GM08714 (cell line): Measurements from ENCODE around the gene PC.

Source experiments
- H3K4me3 ChIP-seq: fragments of 200-500 bp; sonication (Bioruptor generic); 2 replicates; pipeline ENCODE4 v1.5.1; 2014; ENCODE audit warnings: mild to moderate bottlenecking, low read length, inconsistent platforms
- ZNF274 ChIP-seq: IDR thresholded peaks from 2 replicates; pipeline ENCODE4 v1.6.1; 2012; ENCODE audit warnings: mild to moderate bottlenecking, low read depth, low read length

The PC gene

DNA sequence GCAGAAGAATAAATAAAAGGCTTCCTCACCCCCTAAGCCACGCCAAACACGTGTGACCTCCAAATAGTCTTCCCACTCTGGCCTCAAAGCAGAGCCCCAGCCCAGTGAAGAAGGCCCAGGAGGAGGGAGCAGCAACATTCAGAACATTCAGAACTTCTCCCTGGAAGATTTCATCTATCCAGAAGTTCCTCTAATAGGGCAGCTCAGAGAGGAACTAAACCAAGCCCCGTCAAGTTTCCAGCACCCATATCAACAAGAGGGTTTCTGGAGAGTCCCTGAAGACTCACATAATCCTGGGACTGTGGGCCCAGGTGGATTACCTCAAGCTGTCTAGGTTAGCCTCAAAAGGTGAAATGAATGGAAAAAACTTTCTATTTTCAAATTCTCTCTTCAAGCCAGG, 39.4 kb downstream of the PC start:
- no peak overlapping the region for H3K4me3 ChIP-seq
- TF ChIP-seq ZNF274, result no peak

DNA sequence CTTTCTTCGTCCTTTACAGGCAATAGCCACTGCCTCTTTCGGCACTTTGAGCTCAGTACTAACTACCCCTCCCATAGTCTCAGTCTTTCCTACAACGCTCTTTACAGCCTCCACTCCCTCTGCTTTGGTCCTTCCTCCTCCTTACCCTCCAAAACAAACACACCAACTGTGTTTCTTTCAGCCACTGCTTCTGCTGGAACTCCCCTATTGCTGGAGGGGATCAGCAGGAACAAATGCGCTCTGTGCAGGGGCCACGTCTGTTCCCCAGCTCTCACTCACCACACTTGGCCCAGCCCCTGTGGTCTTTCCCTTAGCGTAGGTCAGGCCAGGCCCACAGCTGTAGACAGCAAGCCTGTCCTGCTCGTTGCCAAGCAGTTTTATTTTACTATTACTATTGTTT, 42.3 kb downstream of the PC start:
- TF ChIP-seq ZNF274, result no peak
- no peak overlapping the region for H3K4me3 ChIP-seq

GRCh38 chr11:66915046-66915832, 42.9 kb downstream of the PC start:
- H3K4me3 ChIP-seq, result no peak overlapping the region
- no peak for TF ChIP-seq ZNF274

- H3K4me3 ChIP-seq, result no peak overlapping the region
- TF ChIP-seq ZNF274, result no peak
Observed at GRCh38 chr11:66914505-66914904, 43.7 kb downstream of the PC start.

GRCh38 chr11:66912911-66913310, 45.3 kb downstream of the PC start:
- TF ChIP-seq ZNF274, result no peak

DNA sequence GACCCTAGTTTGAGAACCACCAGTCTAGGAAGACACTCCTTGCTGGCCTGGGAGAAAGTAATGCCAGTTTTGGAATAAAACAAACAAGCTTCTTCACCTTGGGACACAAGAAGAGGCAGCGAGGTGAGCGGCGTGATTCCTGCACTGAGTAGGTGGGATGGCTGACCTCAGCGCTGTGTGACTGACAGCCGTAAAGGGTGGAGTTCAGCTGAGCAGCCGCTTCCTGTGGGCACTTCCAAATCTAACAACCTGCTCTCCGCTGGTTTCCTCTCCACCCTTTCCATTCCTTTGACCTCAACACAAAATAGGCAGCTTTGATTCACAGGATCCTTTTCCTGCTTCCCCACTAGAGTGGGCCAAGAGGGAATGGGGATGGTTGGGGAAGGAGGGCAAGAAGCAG, 45.8 kb downstream of the PC start:
- no peak for TF ChIP-seq ZNF274
- H3K4me3 ChIP-seq, result no peak overlapping the region

More at GRCh38 chr11:66912911-66913310, 45.3 kb downstream of the PC start:
- no peak overlapping the region for H3K4me3 ChIP-seq

DNA sequence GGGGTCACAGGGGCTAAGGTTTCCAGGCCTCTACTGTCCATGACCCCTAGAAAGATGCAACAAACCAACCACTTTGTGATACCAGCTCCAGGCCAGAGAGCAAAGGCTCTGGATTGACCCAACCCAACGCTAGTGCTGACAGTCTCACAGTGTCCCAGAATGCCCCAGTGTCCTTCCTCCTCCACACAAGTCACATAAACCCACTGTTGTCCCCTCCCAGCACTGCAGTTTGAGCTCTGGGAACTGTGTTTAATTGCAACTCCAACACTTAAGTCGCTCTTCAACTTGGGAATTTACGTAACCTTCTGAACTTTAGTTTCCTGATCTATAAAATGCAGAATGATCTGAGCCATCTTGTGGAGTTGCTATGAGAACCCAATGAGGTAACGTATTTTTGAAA, 47.5 kb downstream of the PC start:
- no peak overlapping the region for H3K4me3 ChIP-seq
- no peak for TF ChIP-seq ZNF274

DNA sequence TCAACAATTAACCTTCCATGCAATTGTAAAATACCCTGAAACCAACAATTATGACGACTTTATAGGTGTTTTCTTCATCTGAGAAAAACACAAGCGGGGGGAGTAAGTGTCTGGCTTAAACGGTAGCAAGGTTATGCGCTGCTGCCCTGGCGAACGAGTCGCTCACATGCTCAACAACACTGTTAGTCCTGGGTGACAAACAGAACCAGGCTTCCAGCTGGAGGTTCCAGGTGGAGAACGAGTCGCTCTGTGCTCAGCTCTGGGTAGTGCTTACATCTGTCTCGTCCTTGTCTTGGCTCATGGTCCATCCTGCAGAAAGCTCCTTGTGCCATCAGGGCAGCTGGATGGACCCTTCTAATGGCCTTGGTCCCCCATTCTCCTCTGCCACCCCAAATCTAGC, 48.2 kb downstream of the PC start:
- TF ChIP-seq ZNF274, result no peak
- no peak overlapping the region for H3K4me3 ChIP-seq

- TF ChIP-seq ZNF274, result no peak
- H3K4me3 ChIP-seq, result no peak overlapping the region
Observed at GRCh38 chr11:66909181-66909580, 49.0 kb downstream of the PC start.

GRCh38 chr11:66907751-66908630, 50.2 kb downstream of the PC start:
- no peak overlapping the region for H3K4me3 ChIP-seq
- TF ChIP-seq ZNF274, result no peak

DNA sequence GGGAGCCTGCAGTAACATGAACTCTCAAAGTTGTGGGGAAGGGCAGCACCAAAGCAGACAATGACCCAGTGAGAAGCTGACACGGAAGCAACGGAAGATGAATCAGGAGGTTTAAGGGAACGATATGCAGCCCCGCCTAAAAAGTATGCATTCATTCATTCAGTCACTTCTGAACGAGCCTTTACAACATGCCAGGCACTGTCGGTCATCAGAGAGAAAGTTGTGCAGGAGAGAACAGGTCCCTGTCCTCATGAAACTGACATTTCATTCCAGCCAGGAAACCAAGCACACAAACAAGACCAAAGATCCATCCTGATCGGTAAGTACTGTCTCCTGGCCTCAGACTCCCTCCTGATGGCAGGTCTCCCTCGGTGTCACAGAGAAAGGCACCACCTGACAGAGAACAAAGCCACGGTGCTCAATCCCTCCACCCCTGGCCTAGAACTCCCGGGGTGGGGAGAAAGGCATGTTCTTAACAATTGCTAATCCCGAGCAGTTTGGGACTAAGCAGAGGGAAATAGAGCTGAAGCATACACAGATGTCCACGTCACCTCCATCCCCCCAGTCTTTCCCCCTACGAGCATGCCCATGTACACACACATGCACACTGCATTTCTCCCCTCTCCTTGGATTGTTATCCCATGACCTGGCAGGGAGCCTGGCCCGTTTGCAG, 52.0 kb downstream of the PC start:
- no peak for TF ChIP-seq ZNF274
- no peak overlapping the region for H3K4me3 ChIP-seq

DNA sequence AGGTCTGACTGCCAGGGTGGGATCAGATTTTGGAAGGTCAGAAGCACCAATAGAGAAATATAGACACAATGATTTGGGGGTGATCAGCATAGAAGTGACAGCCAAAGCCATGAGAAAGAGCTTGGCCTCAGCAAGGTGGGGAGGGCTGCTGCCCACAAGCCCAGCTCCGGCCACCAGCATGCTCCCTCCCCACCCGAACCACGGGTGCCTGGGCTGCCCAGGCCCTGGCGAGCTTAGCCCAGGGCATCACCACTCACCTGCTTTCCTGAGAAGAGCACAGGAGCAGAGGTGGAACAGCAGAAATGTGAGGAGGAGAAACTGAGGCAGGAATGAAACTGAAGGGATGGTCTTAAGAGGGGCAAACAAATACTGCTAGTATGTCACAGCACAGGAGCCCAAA, 52.6 kb downstream of the PC start:
- H3K4me3 ChIP-seq, result no peak overlapping the region
- TF ChIP-seq ZNF274, result no peak

GRCh38 chr11:66904981-66905521, 53.1 kb downstream of the PC start:
- no peak for TF ChIP-seq ZNF274
- no peak overlapping the region for H3K4me3 ChIP-seq

DNA sequence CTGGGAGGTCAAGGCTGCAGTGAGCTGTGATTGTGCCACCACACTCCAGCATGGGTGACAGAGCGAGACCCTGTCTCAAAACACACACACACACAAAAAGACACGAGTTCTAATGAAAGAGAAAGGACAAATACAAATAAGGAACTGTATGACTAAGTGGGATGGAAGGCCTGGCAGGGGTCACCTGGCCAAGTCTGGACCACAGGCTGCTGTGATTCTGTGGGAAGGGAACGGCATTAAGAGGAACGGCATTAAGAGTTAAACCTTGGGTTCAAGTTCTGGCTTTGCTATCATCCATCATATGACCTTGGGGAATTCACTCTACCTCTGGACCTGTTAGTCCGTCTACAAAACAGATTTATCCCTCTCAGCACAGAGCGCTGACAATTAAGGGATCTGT, 53.6 kb downstream of the PC start:
- TF ChIP-seq ZNF274, result no peak
- H3K4me3 ChIP-seq, result no peak overlapping the region
